ENCODE measurements around the gene STXBP1. TPM values are rescaled to one million over a fixed set of nuclear protein-coding genes. Genes with fewer than 3 reads are reported as not detected.

STXBP1 gene
- total and polyA plus RNA-seq, 2 of the 13 experiments (the other 11 are each of a cell fraction or from before 2014, with no cell fraction given): 2.9 TPM

DNA sequence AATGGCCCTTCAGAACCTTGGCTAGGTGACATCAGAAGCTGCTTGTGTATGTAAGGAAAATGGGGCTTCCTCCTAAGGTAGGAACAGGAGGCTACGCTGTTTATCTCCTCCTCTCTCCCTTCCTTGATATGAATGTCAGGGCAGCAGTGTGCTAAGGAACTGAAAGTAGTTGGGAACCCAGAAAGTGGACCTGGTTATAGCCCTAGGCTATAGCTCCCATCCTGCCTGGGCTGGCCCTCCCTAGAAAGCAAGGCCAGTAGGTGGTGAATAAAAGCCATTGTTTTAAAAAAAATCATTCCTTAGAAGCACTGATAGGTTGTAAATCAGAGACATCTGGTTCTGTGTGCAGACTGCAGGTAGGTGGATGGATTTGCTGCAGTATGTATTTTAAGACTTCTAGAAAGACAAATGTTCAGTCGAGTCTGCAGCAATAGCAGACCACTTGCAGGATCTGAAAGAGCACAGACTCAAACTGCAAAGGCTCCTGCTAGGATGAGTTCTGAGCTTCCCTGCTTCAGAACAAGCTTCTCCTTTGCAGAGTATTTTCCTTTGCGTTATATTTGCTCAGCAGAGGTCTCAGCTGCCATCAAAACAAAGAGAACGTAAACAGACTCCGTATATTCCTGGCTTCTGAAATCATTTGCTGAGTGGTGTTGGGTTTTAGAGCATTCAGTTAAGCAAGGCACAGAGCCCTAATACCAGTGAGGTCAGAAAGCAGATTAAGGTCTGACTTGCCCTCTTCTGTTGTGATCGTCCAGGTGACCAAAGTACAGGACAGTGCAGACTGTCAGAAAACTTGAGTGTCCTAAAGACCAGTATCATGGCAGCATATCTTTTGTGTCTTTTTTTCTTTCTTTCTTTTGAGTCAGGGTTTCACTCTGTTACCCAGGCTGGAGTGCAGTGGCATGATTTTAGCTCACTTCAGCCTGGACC, 74.7 kb downstream of the STXBP1 start:
- Histone ChIP-seq H3K4me2 (ENCODE audit: low read depth, low read length) (no peak overlapping the region), H3K4me3 (replicated peaks in 1 of 3; ENCODE audit: insufficient read depth in 1 of 3, low read depth in 2 of 3, low read length in 3 of 3) (no peak overlapping the region), H4K20me1 (ENCODE audit: insufficient read depth, low read length) (no peaks in the 10 kb centered on the region), H3K36me3 (replicated peaks in 1 of 2; ENCODE audit: control insufficient read depth in 1 of 2, insufficient read depth in 2 of 2, low read length in 2 of 2) (no peaks in the 10 kb centered on the region), H3K79me2 (ENCODE audit: insufficient read depth, low read length) (no peaks in the 10 kb centered on the region), H3K4me1 (ENCODE audit: insufficient read depth, low read length) (peaks cover 15% of the 10 kb centered on the region), H3K9me3 (ENCODE audit: low read length) (no peaks in the 10 kb centered on the region), H3K27ac (ENCODE audit: extremely low read length, insufficient read depth, low read length) (no peak overlapping the region), H2AFZ (ENCODE audit: low read length) (no peak overlapping the region), H3K9ac (ENCODE audit: insufficient read depth, low read depth, low read length) (no peak overlapping the region), H3K27me3 (ENCODE audit: control insufficient read depth in 1 of 2, insufficient read depth in 2 of 2, low read length in 2 of 2) (no peaks in the 10 kb centered on the region)
- peak; percentile 77 for ATAC-seq
- ChIA-PET CTCF (ENCODE audit: low intra/inter-chr PET ratio, low total read pairs) (no interaction called here), POLR2A (no interaction called here)
- TF ChIP-seq HNF4A (CRISPR knock-in tag; IDR thresholded peaks at IDR 0.05) (peak; percentile 27; the same call in 1 of the 2 replicates), ZNF382 (CRISPR knock-in tag; IDR thresholded peaks at IDR 0.05; ENCODE audit: borderline replicate concordance) (no peak)
- DNase-seq (ENCODE audit: low spot score): no peak
- BruUV-seq (replicated peaks): no TSS peak
- 19% methylated on average over 6 of the region's 6 CpGs for WGBS (ENCODE audit: low lambda C conversion rate)
- intact Hi-C loops (cut with micrococcal nuclease; ENCODE audit: unreplicated experiment) (no loop called here), in situ Hi-C loops (cut with HindIII; ENCODE audit: extremely low pct_ligation_motif_present, low pct_unique_long_range_greater_than_20kb) (no loop called here)
- peak; percentile 51 for FAIRE-seq

DNA sequence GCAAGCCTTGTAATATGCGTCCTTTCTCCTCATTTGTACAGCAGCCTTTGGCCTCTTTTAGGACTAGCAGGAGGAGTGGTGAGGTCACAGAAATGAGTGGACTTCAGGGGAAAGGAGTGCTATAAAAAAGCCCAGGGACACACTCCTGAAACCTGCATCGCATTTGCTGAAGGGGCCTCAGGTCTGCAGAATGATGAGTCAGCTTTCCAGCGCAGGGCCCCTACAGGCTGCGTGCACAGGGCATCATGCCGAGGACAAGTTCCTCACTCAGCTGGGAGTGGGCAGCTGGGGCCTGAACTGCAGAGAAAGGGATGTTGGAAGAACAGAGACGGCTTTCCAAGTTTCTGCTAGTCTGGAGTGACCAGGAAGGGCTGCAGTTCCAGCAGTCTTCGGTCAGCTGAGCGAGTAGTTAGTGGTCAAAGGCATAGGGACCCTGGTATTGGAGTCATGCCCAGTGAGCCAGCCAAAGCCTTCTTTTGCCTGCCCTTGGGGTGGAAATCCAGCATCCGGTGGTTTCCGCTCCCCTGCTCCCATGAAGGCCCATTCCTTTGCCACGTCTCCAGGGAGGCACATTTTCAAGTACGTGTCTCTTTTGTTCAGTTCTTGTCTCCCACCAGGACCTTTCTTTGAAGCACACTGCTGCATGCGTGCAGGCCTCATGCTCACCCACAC, 77.4 kb downstream of the STXBP1 start:
- FAIRE-seq (no peak), DNase-seq (ENCODE audit: low spot score) (no peak), ATAC-seq (no peak)
- no peak overlapping the region for H3K27ac ChIP-seq (ENCODE audit: extremely low read length, insufficient read depth, low read length)
- no peak overlapping the region for H3K4me2 ChIP-seq (ENCODE audit: low read depth, low read length)
- no peaks in the 10 kb centered on the region for H3K36me3 ChIP-seq (replicated peaks in 1 of 2; ENCODE audit: control insufficient read depth in 1 of 2, insufficient read depth in 2 of 2, low read length in 2 of 2)
- H2AFZ ChIP-seq (ENCODE audit: low read length): no peak overlapping the region
- no peak overlapping the region for H3K9ac ChIP-seq (ENCODE audit: insufficient read depth, low read depth, low read length)
- no peaks in the 10 kb centered on the region for H4K20me1 ChIP-seq (ENCODE audit: insufficient read depth, low read length)
- no peaks in the 10 kb centered on the region for H3K9me3 ChIP-seq (ENCODE audit: low read length)
- H3K27me3 ChIP-seq (ENCODE audit: control insufficient read depth in 1 of 2, insufficient read depth in 2 of 2, low read length in 2 of 2): no peaks in the 10 kb centered on the region
- in situ Hi-C loops (cut with HindIII; ENCODE audit: extremely low pct_ligation_motif_present, low pct_unique_long_range_greater_than_20kb) (no loop called here), intact Hi-C loops (cut with micrococcal nuclease; ENCODE audit: unreplicated experiment) (no loop called here)
- ChIA-PET CTCF (ENCODE audit: low intra/inter-chr PET ratio, low total read pairs) (no interaction called here), POLR2A (no interaction called here)
- 79% methylated on average over 12 of the region's 13 CpGs for WGBS (ENCODE audit: low lambda C conversion rate)
- no TSS peak for BruUV-seq (replicated peaks)
- no peaks in the 10 kb centered on the region for H3K79me2 ChIP-seq (ENCODE audit: insufficient read depth, low read length)
- no peak overlapping the region for H3K4me3 ChIP-seq (replicated peaks in 1 of 3; ENCODE audit: insufficient read depth in 1 of 3, low read depth in 2 of 3, low read length in 3 of 3)
- peaks cover 15% of the 10 kb centered on the region for H3K4me1 ChIP-seq (ENCODE audit: insufficient read depth, low read length)
- TF ChIP-seq SMAD1 (CRISPR knock-in tag; IDR thresholded peaks at IDR 0.05; ENCODE audit: borderline replicate concordance, low read depth) (no peak), KDM6A (CRISPR knock-in tag; IDR thresholded peaks at IDR 0.05; ENCODE audit: low read depth) (no peak), RELA (CRISPR knock-in tag; IDR thresholded peaks at IDR 0.05) (no peak), MAFK (conservative IDR thresholded peaks at IDR 0.05 in 1 of 2, IDR thresholded peaks at IDR 0.05 in 1 of 2; ENCODE audit: low read length in 2 of 2) (peak; percentile 70 to 89), SSRP1 (CRISPR knock-in tag; IDR thresholded peaks at IDR 0.05) (no peak), ZNF713 (CRISPR knock-in tag; IDR thresholded peaks at IDR 0.05) (no peak), FOXM1 (CRISPR knock-in tag; IDR thresholded peaks at IDR 0.05) (no peak), TEF (CRISPR knock-in tag; IDR thresholded peaks at IDR 0.05) (no peak), KLF16 (CRISPR knock-in tag; IDR thresholded peaks at IDR 0.05) (no peak), ARHGAP35 (CRISPR knock-in tag; IDR thresholded peaks at IDR 0.05; ENCODE audit: borderline replicate concordance) (no peak)
- TF ChIP-seq, protein P1, sequence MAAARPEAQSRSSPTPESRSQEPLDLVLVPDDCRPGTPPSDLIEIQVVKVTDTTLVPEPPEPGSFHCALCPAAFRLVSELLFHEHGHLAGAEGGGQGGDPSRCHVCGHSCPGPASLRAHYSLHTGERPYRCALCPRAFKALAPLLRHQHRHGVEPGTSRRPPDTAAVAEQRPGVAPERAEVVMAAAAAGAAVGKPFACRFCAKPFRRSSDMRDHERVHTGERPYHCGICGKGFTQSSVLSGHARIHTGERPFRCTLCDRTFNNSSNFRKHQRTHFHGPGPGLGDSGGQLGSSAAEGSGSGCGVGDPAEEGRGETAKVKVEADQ (CRISPR knock-in tag; IDR thresholded peaks at IDR 0.05; ENCODE audit: borderline replicate concordance): no peak
- TF ChIP-seq, protein P2, sequence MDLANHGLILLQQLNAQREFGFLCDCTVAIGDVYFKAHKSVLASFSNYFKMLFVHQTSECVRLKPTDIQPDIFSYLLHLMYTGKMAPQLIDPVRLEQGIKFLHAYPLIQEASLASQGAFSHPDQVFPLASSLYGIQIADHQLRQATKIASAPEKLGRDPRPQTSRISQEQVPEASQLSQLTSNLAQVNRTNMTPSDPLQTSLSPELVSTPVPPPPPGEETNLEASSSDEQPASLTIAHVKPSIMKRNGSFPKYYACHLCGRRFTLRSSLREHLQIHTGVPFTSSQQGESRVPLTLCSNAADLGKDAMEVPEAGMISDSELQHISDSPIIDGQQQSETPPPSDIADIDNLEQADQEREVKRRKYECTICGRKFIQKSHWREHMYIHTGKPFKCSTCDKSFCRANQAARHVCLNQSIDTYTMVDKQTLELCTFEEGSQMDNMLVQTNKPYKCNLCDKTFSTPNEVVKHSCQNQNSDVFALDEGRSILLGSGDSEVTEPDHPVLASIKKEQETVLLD (CRISPR knock-in tag; IDR thresholded peaks at IDR 0.05; ENCODE audit: low read depth): no peak

Data from HepG2 (cell line).